Measurements from ENCODE around the gene TMEM182. TPM values are rescaled to one million over a fixed set of nuclear protein-coding genes. Genes with fewer than 3 reads are reported as not detected.

TMEM182 gene
- total RNA-seq, 4 donors from 2014 or later = 1.8 to 2.8 (median 2.1) TPM; not detected in 1

- Histone ChIP-seq H3K9me3 (no peaks in the 10 kb centered on the region), H3K4me1 (peaks cover 0 to 17% (median 0%) of the 10 kb centered on the region in 4 donors), H3K36me3 (no peaks in the 10 kb centered on the region), H3K27ac (no peak overlapping the region), H3K27me3 (peaks cover 0 to 17% of the 10 kb centered on the region in 2 donors), H3K4me3 (peak overlapping the region in 1 of 4 donors; percentile 12)
- TF ChIP-seq POLR2A (IDR thresholded peaks at IDR 0.05) = no peak
- TF ChIP-seq EP300 (IDR thresholded peaks at IDR 0.05) = no peak
- TF ChIP-seq CTCF (IDR thresholded peaks at IDR 0.05) = no peak
- peak; percentile 18 to 46 for DNase-seq (ENCODE audit: low spot score in 2 of 2)
- WGBS, 2 donors = 0 to 3% methylated on average over 12 of the region's 12 CpGs
Observed at GRCh38 chr2:102848366-102848839, 86.6 kb downstream of the TMEM182 start.

GRCh38 chr2:102850888-102851287 is 89.1 kb downstream of the TMEM182 start:
- no peaks in the 10 kb centered on the region for H3K9me3 ChIP-seq
- 62 to 73% methylated on average over 6 of the region's 6 CpGs for WGBS, 2 donors
- H3K4me1 ChIP-seq = peaks cover 0 to 10% (median 0%) of the 10 kb centered on the region in 4 donors
- H3K4me3 ChIP-seq = no peak overlapping the region
- H3K36me3 ChIP-seq = no peaks in the 10 kb centered on the region
- H3K27me3 ChIP-seq = peaks cover 0 to 17% of the 10 kb centered on the region in 2 donors
- DNase-seq (ENCODE audit: low spot score in 2 of 2) = no peak
- H3K27ac ChIP-seq = no peak overlapping the region
- no peak for TF ChIP-seq EP300 (IDR thresholded peaks at IDR 0.05)
- TF ChIP-seq CTCF (IDR thresholded peaks at IDR 0.05) = no peak
- no peak for TF ChIP-seq POLR2A (IDR thresholded peaks at IDR 0.05)

GRCh38 chr2:102852867-102853266 is 91.0 kb downstream of the TMEM182 start:
- DNase-seq (ENCODE audit: low spot score in 2 of 2) = no peak
- H3K4me3 ChIP-seq = no peak overlapping the region
- no peaks in the 10 kb centered on the region for H3K9me3 ChIP-seq
- WGBS, 2 donors = 89 to 91% methylated on average over 3 of the region's 3 CpGs
- H3K36me3 ChIP-seq = no peaks in the 10 kb centered on the region
- H3K27me3 ChIP-seq = peaks cover 0 to 17% of the 10 kb centered on the region in 2 donors
- H3K4me1 ChIP-seq = peaks cover 0 to 10% (median 0%) of the 10 kb centered on the region in 4 donors
- TF ChIP-seq EP300 (IDR thresholded peaks at IDR 0.05) = no peak
- TF ChIP-seq CTCF (IDR thresholded peaks at IDR 0.05) = no peak
- TF ChIP-seq POLR2A (IDR thresholded peaks at IDR 0.05) = no peak
- H3K27ac ChIP-seq = no peak overlapping the region

Other genes starting within 250 kb of the TMEM182 start
- under 1 TPM in 1 of 4 donors, not detected in 3; under 0.01 TPM for gene SLC9A2, start 142.5 kb upstream of the TMEM182 start, total RNA-seq

All from tibial nerve (tissue), 4 donors.